ENCODE results near the gene CFAP90.

The CFAP90 gene

GRCh38 chr5:7868427-7868772 lies 17.5 kb upstream of the CFAP90 start:
- DNase-seq = no peak

- no peak for DNase-seq
These were observed 16.3 kb upstream of the CFAP90 start for GRCh38 chr5:7867260-7867659.

- no peak for DNase-seq
These were observed 15.3 kb upstream of the CFAP90 start for GRCh38 chr5:7866196-7866595.

GRCh38 chr5:7857926-7858632 lies 7.1 kb upstream of the CFAP90 start:
- no peak for DNase-seq

GRCh38 chr5:7857361-7857760 lies 6.4 kb upstream of the CFAP90 start:
- no peak for DNase-seq

- no peak for DNase-seq
These were observed 5.9 kb upstream of the CFAP90 start for GRCh38 chr5:7856855-7857254.

GRCh38 chr5:7855611-7856010 lies 4.7 kb upstream of the CFAP90 start:
- DNase-seq = no peak

GRCh38 chr5:7852988-7853387 lies 2.1 kb upstream of the CFAP90 start:
- DNase-seq = no peak

- DNase-seq = no peak
These were observed 1.6 kb upstream of the CFAP90 start for GRCh38 chr5:7852542-7852941.

GRCh38 chr5:7851617-7852289 lies 820 bp upstream of the CFAP90 start:
- no peak for DNase-seq

- no peak for DNase-seq
These were observed 283 bp upstream of the CFAP90 start for GRCh38 chr5:7851240-7851592.

- DNase-seq = no peak
These were observed 1.1 kb downstream of the CFAP90 start for GRCh38 chr5:7849681-7850394.

- no peak for DNase-seq
These were observed 2.6 kb downstream of the CFAP90 start for GRCh38 chr5:7848296-7848695.

- no peak for DNase-seq
These were observed 4.6 kb downstream of the CFAP90 start for GRCh38 chr5:7846327-7846726.

- DNase-seq = no peak
These were observed 5.4 kb downstream of the CFAP90 start for GRCh38 chr5:7845557-7845956.

GRCh38 chr5:7844901-7845300 lies 6.0 kb downstream of the CFAP90 start:
- DNase-seq = no peak

- no peak for DNase-seq
These were observed 8.4 kb downstream of the CFAP90 start for GRCh38 chr5:7842531-7842930.

- no peak for DNase-seq
These were observed 13.5 kb downstream of the CFAP90 start for GRCh38 chr5:7837403-7837802.

GRCh38 chr5:7834982-7835381 lies 16.0 kb downstream of the CFAP90 start:
- DNase-seq = no peak

- no peak for DNase-seq
These were observed 22.7 kb downstream of the CFAP90 start for GRCh38 chr5:7828269-7828668.

GRCh38 chr5:7827610-7828009 lies 23.3 kb downstream of the CFAP90 start:
- DNase-seq = no peak

- no peak for DNase-seq
These were observed 25.3 kb downstream of the CFAP90 start for GRCh38 chr5:7825630-7826029.

- DNase-seq = no peak
These were observed 25.9 kb downstream of the CFAP90 start for GRCh38 chr5:7824995-7825394.

GRCh38 chr5:7823594-7823993 lies 27.3 kb downstream of the CFAP90 start:
- DNase-seq = no peak
